T-cell (primary cell): Measurements from ENCODE around the gene RPL18. TPM values are rescaled to one million over a fixed set of nuclear protein-coding genes. Genes with fewer than 3 reads are reported as not detected.

Experiments
- ATAC-seq, 4 experiments: fragments of 200-7000 bp in 3 of 4; fragments of 150-1000 bp in 1 of 4; cut with Tn5 transposase; replicated peaks in 1 of 4; 1 replicate in 3 of 4; 2 replicates in 1 of 4; pipeline ENCODE4 v1.10.0; 2021; ENCODE audit warnings: moderate library complexity in 3 of 4, mild to moderate bottlenecking in 2 of 4, moderate number of reproducible peaks in 1 of 4
- CTCF ChIA-PET, 2 donors: fragments of 300-600 bp; sonication (Branson Sonifier 250); formaldehyde crosslinking; loops; one replicate each; lab custom pipeline; 2022; ENCODE audit warnings: antibody characterized with exemption in 2 of 2; lab: Charles Lee
- POLR2A ChIA-PET, 2 donors: fragments of 300-600 bp; sonication (Branson Sonifier 250); formaldehyde crosslinking; loops; one replicate each; lab custom pipeline; 2022; ENCODE audit warnings: antibody characterized with exemption in 2 of 2; lab: Charles Lee
- DNase-seq, 35 experiments: peaks; one replicate each; pipeline versions ENCODE4 v3.0.0 to v3.0.0-alpha.2; 2013 to 2023
- H3K27ac ChIP-seq: one replicate; pipeline ENCODE4 v1.5.1; 2013; ENCODE audit warnings: low read length
- H3K27me3 ChIP-seq, 2 experiments: replicated peaks in 1 of 2; 1 replicate in 1 of 2; 2 replicates in 1 of 2; pipeline versions ENCODE4 v1.6.1 to v1.7.0; 2013; ENCODE audit warnings: low read length in 1 of 2, mixed read lengths in 1 of 2; ENCODE audit not compliant: control insufficient read depth in 2 of 2, insufficient read depth in 2 of 2; ENCODE audit errors: extremely low read depth in 1 of 2
- H3K36me3 ChIP-seq, 2 donors: 1 replicate in 1 of 2; 2 replicates in 1 of 2; pipeline versions ENCODE4 v1.6.1 to v1.7.0; 2013; ENCODE audit warnings: low read length in 1 of 2; ENCODE audit not compliant: control insufficient read depth in 2 of 2, insufficient read depth in 1 of 2; ENCODE audit errors: extremely low read depth in 1 of 2
- H3K4me1 ChIP-seq, 2 experiments: 1 replicate in 1 of 2; 2 replicates in 1 of 2; pipeline versions ENCODE4 v1.6.1 to v1.7.0; 2013; ENCODE audit warnings: low read length in 2 of 2, mixed read lengths in 1 of 2; ENCODE audit not compliant: insufficient read depth in 2 of 2, control insufficient read depth in 1 of 2; ENCODE audit errors: extremely low read depth in 1 of 2
- H3K4me3 ChIP-seq, 2 donors: 1 replicate in 1 of 2; 2 replicates in 1 of 2; pipeline versions ENCODE4 v1.5.1 to v1.7.0; 2013; ENCODE audit warnings: mild to moderate bottlenecking in 2 of 2, low read length in 1 of 2, moderate library complexity in 1 of 2; ENCODE audit not compliant: control insufficient read depth in 1 of 2; ENCODE audit errors: extremely low read depth in 1 of 2
- H3K9me3 ChIP-seq: 2 replicates; pipeline ENCODE4 v1.7.0; 2013
- H3K27ac Mint-ChIP-seq, 2 donors: one replicate each; pipeline ENCODE4 v1.8.0; 2020 to 2021; ENCODE audit warnings: mild to moderate bottlenecking in 2 of 2, mixed read lengths in 2 of 2
- H3K27me3 Mint-ChIP-seq, 2 donors: one replicate each; pipeline ENCODE4 v1.8.0; 2021 to 2022; ENCODE audit warnings: mixed read lengths in 2 of 2
- H3K36me3 Mint-ChIP-seq: one replicate; pipeline ENCODE4 v1.8.0; 2021; ENCODE audit warnings: mixed read lengths
- H3K4me1 Mint-ChIP-seq, 3 donors: one replicate each; pipeline ENCODE4 v1.8.0; 2020 to 2022; ENCODE audit warnings: mixed read lengths in 3 of 3, mild to moderate bottlenecking in 1 of 3
- H3K4me3 Mint-ChIP-seq, 3 donors: one replicate each; pipeline ENCODE4 v1.8.0; 2020 to 2022; ENCODE audit warnings: mild to moderate bottlenecking in 3 of 3, mixed read lengths in 3 of 3, moderate library complexity in 3 of 3
- H3K9me3 Mint-ChIP-seq, 3 donors: one replicate each; pipeline ENCODE4 v1.8.0; 2020 to 2022; ENCODE audit warnings: mixed read lengths in 3 of 3
- WGBS: methylation state at CpG from one replicate; pipeline ENCODE4 v1.1.5; 2013; ENCODE audit warnings: missing lambda C conversion rate; ENCODE audit not compliant: insufficient coverage; 5-methylcytosine and 5-hydroxymethylcytosine counted together
- total RNA-seq, 35 experiments: library from RNA in 6 of 35; stranded (reverse) in 6 of 35; fragments of 120-200 nt in 1 of 35; gene quantifications; one replicate each; pipeline versions ENCODE4 v1.2.1 to v1.2.4 and lab custom pipeline; 2013 to 2026

RPL18 gene
- total RNA-seq, 5 donors from 2014 or later (not counting 1 experiment from before 2014, with no cell fraction given) = 2,370 to 2,784 (median 2,662) TPM

DNA sequence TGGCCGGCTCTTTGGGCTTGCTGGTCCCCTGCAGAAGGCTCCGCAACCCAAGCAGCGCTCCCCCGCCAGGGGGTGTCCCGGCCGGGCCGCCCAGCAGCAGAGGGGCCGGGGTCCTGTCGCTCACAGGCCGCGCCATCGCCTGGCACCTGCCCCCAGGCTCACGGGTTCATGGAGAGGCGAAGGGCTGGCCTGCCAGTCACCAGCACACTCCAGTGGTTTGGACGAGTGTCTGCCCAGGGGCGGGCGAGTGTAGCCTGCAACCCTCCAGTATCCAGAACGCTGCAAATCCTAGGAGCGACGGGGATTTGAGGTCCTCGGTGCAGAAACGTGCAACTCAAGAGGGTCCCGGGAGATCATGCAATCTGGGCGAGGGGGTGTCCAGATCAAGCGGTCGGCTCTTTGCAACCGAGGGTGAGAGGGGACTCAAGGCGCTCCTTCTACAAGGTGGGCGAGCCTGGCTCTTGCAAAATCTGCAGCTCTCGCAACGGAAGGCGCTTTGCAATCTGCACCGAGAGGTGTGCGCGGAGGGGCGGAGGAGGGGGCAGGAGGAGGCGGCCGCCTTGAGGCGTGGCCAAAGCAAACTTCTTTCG is 18.0 kb upstream of the RPL18 start, which contains the start of gene DBP:
Gene DBP (minus strand): TSS at position 521 of the 590 bp plus-strand sequence. CDS start 385 bp downstream, at position 136.
- Histone ChIP-seq H3K27ac (peak within 1 kb of the TSS; percentile 95), H3K9me3 (no peaks in the 10 kb centered on the region), H3K36me3 (peaks cover 0 to 16% of the 10 kb centered on the region in 2 donors), H3K4me3 (peak within 1 kb of the TSS; percentile 67 to 97), H3K4me1 (peaks cover 16 to 58% of the 10 kb centered on the region in 2 experiments), H3K27me3 (peaks cover 0 to 4% of the 10 kb centered on the region in 2 experiments)
- H3K36me3 Mint-ChIP-seq = peaks cover 6% of the 10 kb centered on the region
- H3K4me1 Mint-ChIP-seq = peaks cover 45 to 54% (median 49%) of the 10 kb centered on the region in 3 donors
- H3K9me3 Mint-ChIP-seq = no peaks in the 10 kb centered on the region
- H3K27me3 Mint-ChIP-seq = no peaks in the 10 kb centered on the region
- WGBS = 1% methylated on average over 28 of the region's 40 CpGs
- DNase-seq (peak in 12 of 35 experiments; percentile 15 to 57 (median 36)), ATAC-seq (no peak)
- CTCF ChIA-PET = interaction anchor here in 1 of 2 donors (0.7 kb wide), 1 partner anchor 357 kb away, joined by 3 read pairs; the partner anchor contains the start of gene RUVBL2
- peak within 1 kb of the TSS; percentile 97 to 99 (median 99) for H3K4me3 Mint-ChIP-seq
- peak within 1 kb of the TSS; percentile 99 for H3K27ac Mint-ChIP-seq
- POLR2A ChIA-PET = no interaction called here

DNA sequence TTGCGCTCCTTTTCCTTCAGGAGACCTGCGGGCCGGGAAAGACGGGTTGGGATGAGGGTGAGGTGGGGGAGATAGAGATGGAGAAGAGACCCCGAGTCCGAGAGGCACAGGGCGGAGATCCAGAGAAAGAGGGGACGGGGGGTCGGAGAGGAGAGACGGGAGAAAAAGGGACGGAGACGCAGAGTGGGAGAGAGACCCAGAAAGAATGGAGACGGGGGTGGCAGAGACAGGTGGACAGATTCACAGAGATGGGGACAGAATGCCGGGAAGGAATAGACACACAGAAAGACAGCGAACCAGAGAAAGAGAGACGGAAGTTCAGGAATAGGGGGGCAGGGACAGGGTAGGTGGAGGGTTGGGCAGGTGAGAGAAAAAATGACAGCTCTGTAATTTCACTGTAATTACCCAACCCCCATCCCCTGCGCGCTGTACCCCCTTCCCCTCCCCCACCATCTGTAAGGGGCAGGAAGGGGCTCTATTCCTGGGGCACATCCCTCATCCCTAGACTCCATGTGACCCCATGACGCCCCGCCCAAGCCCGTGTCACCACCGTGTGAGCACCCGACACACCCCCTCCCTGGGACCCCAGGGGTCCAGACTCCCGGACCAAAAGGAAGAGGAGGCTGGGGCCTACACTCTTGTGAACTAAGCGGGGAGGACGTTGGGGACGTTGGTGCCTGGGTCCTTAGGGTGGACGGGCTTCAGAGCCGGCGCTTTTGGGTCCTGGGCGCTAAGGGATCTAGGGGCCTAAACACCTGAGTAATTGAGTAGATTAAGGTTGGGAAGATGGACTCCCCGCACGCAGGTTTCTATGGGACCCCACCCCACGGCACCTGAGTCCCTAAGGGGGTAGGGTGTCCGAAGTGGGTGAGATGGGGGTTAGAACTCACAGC is 17.2 kb upstream of the RPL18 start:
- ChIA-PET POLR2A (no interaction called here), CTCF (no interaction called here)
- H3K9me3 Mint-ChIP-seq = no peaks in the 10 kb centered on the region
- H3K4me1 Mint-ChIP-seq = peaks cover 51 to 59% (median 52%) of the 10 kb centered on the region in 3 donors
- H3K27ac ChIP-seq = peak overlapping the region; percentile 95
- ATAC-seq (no peak), DNase-seq (peak in 5 of 35 experiments; percentile 26 to 45 (median 31))
- 3% methylated on average over 18 of the region's 35 CpGs for WGBS
- peaks cover 2 to 22% of the 10 kb centered on the region in 2 donors for H3K36me3 ChIP-seq
- peak overlapping the region; percentile 67 to 97 for H3K4me3 ChIP-seq
- peaks cover 6% of the 10 kb centered on the region for H3K36me3 Mint-ChIP-seq
- H3K27ac Mint-ChIP-seq = peak overlapping the region; percentile 95 to 99
- peaks cover 0 to 4% of the 10 kb centered on the region in 2 experiments for H3K27me3 ChIP-seq
- peak overlapping the region; percentile 97 to 99 (median 99) for H3K4me3 Mint-ChIP-seq
- peaks cover 18 to 62% of the 10 kb centered on the region in 2 experiments for H3K4me1 ChIP-seq
- no peaks in the 10 kb centered on the region for H3K9me3 ChIP-seq
- H3K27me3 Mint-ChIP-seq = no peaks in the 10 kb centered on the region

DNA sequence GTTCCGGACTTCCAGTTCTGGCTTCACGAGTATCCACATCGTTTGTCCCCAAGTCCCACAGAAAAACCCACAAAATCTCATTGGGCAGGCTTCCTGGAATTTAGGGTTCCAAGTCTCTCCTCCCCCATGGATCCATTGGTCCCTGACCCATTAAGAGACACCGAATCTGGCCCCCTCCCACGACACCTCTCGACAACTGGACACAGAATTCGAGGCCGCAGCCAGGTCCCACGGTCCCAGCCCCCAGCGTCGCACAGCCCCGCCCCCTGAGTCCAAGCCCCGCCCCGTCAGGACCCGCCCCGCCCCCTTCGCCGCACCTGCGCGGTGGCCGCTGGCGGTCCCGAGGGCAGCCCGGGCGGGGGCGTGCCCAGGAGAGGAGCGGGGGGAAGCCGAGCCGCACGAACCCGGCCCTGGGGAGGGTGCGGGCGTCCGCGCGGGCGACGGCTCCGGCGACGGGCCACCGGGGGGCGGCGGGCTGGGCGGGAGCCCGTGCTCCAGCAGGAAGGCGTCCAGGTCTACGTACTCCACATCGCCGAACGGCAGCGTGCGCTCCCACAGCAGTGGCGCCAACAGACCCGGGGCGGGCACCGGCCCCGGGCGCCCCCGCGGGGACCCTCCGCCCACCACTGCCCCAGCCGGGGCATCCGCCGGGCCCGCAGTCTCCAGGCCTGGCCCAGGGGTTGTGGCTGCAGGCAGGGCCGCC is 16.4 kb upstream of the RPL18 start:
- no peaks in the 10 kb centered on the region for H3K9me3 Mint-ChIP-seq
- POLR2A ChIA-PET = no interaction called here
- 1% methylated on average over 57 of the region's 67 CpGs for WGBS
- peak overlapping the region; percentile 67 to 97 for H3K4me3 ChIP-seq
- peaks cover 0 to 4% of the 10 kb centered on the region in 2 experiments for H3K27me3 ChIP-seq
- H3K36me3 Mint-ChIP-seq = peaks cover 6% of the 10 kb centered on the region
- H3K27ac Mint-ChIP-seq = peak overlapping the region; percentile 93 to 95
- H3K4me1 Mint-ChIP-seq = peaks cover 54 to 61% (median 56%) of the 10 kb centered on the region in 3 donors
- peaks cover 21 to 70% of the 10 kb centered on the region in 2 experiments for H3K4me1 ChIP-seq
- peaks cover 10 to 30% of the 10 kb centered on the region in 2 donors for H3K36me3 ChIP-seq
- ATAC-seq = peak; percentile 6 to 24 (median 8)
- CTCF ChIA-PET = no interaction called here
- peak in 34 of 35 experiments; percentile 32 to 83 (median 62) for DNase-seq
- no peaks in the 10 kb centered on the region for H3K27me3 Mint-ChIP-seq
- H3K9me3 ChIP-seq = no peaks in the 10 kb centered on the region
- H3K27ac ChIP-seq = peak overlapping the region; percentile 95
- peak overlapping the region; percentile 97 to 99 (median 99) for H3K4me3 Mint-ChIP-seq

DNA sequence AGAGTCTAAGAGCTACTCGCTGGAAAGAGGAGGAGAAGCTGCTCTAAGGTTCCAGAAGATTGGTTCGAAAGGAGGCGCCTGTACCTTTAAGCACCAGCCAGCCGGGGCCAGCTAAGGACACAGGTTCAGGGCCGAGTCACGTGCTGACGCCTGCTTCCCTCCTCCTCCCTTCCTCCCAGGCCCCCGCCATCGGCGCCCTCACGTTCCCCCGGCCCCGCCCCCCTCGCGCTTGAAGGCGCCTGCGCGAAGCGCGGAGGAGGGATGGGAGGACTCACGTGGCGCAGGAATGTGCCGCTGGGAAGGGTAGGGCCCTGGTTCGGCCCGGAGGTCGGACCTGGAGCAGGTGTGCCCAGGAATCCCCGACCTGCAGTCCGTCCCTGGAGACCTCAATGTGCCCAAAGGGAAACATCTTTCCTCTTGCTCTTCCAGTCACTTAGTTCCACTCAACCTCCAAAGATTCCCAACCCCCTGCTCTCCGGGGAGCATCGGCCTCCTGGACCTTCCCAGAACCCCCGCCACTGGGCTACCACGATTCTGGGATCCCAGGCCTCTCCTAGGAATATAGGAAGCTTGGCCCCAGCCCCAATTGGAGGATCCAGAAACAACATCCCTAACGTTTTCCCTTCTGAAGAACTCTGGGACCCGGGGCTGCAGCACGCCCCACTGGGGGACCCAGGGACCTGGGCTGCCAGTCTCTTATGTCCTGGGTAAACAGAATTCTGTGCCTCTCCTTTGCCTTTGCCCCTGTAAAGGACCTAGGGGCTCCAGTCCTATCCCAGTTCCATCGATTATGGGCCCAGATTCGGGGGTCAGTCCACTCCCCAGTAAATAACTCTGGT is 15.7 kb upstream of the RPL18 start:
- H3K4me1 Mint-ChIP-seq = peaks cover 54 to 58% (median 54%) of the 10 kb centered on the region in 3 donors
- no peaks in the 10 kb centered on the region for H3K27me3 Mint-ChIP-seq
- peaks cover 12% of the 10 kb centered on the region for H3K36me3 Mint-ChIP-seq
- H3K27ac Mint-ChIP-seq = peak overlapping the region; percentile 93 to 95
- POLR2A ChIA-PET = interaction anchor here in 1 of 2 donors (0.5 to 0.6 kb wide), 2 partner anchors 311 to 358 kb away, joined by 3 read pairs; partner anchors contain the start of gene GYS1
- peaks cover 21 to 73% of the 10 kb centered on the region in 2 experiments for H3K4me1 ChIP-seq
- H3K36me3 ChIP-seq = peaks cover 15 to 38% of the 10 kb centered on the region in 2 donors
- peak; percentile 79 to 94 (median 86) for DNase-seq
- peak overlapping the region; percentile 85 for H3K27ac ChIP-seq
- ATAC-seq = peak; percentile 18 to 21 (median 20)
- CTCF ChIA-PET = interaction anchor here in 1 of 2 donors (0.6 to 1.1 kb wide), 2 partner anchors 15 to 26 kb away, joined by 3 read pairs; partner anchors contain the start of gene SPHK2
- 13% methylated on average over 17 of the region's 37 CpGs for WGBS
- peak overlapping the region; percentile 57 to 65 for H3K4me3 ChIP-seq
- H3K27me3 ChIP-seq = peaks cover 0 to 4% of the 10 kb centered on the region in 2 experiments
- H3K9me3 Mint-ChIP-seq = no peaks in the 10 kb centered on the region
- H3K9me3 ChIP-seq = no peaks in the 10 kb centered on the region
- peak overlapping the region; percentile 78 to 99 (median 80) for H3K4me3 Mint-ChIP-seq

DNA sequence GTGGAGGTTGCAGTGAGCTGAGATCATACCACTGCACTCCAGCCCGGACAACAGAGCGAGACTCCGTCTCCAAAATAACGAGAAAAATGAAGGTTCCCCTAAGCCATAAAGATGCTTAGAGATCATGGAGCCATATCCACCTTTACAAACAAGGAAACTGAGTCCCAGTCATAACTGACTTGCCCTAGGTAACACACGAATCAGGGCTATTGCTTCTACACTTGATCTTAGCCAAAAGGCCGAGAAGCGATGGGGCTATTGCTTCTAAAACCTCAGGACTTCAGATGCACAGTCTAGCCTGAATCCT is 15.0 kb upstream of the RPL18 start:
- Histone ChIP-seq H3K4me1 (peaks cover 21 to 67% of the 10 kb centered on the region in 2 experiments), H3K9me3 (no peaks in the 10 kb centered on the region), H3K27ac (peak overlapping the region; percentile 85), H3K36me3 (peaks cover 21 to 45% of the 10 kb centered on the region in 2 donors), H3K27me3 (peaks cover 0 to 2% of the 10 kb centered on the region in 2 experiments), H3K4me3 (peak overlapping the region; percentile 45 to 57)
- ChIA-PET POLR2A (interaction anchor here in 1 of 2 donors (0.6 kb wide), 1 partner anchor 359 kb away, joined by 3 read pairs; the partner anchor contains the start of gene GYS1), CTCF (interaction anchor here in 1 of 2 donors (1.1 kb wide), 1 partner anchor 25 kb away, joined by 3 read pairs; no protein-coding TSS in a partner anchor)
- DNase-seq (no peak), ATAC-seq (no peak)
- Mint-ChIP-seq H3K4me1 (peaks cover 50 to 53% (median 51%) of the 10 kb centered on the region in 3 donors), H3K36me3 (peaks cover 13% of the 10 kb centered on the region), H3K27me3 (no peaks in the 10 kb centered on the region), H3K27ac (peak overlapping the region; percentile 93 to 95), H3K9me3 (no peaks in the 10 kb centered on the region), H3K4me3 (peak overlapping the region; percentile 78 to 99 (median 80))
- WGBS = 64% methylated on average over 6 of the region's 7 CpGs
